NCI-H2029 treated with DMSO at 0.1 percent for 48 hours (cell line): Measurements from ENCODE around the gene ADAMTS8.
"Not testable (repeated sequence)": the region's sequence is repeated elsewhere in the genome, so short reads cannot be mapped to it uniquely, and the experiment has no call there.

Source experiments
- DNase-seq: peaks from one replicate; lab custom pipeline; 2025; lab: John Stamatoyannopoulos, UW

ADAMTS8 gene

GRCh38 chr11:130439160-130439519 is 10.7 kb upstream of the ADAMTS8 start:
- no peak for DNase-seq

- DNase-seq: not testable (repeated sequence)
These were observed 10.2 kb upstream of the ADAMTS8 start for GRCh38 chr11:130438401-130439159.

DNA sequence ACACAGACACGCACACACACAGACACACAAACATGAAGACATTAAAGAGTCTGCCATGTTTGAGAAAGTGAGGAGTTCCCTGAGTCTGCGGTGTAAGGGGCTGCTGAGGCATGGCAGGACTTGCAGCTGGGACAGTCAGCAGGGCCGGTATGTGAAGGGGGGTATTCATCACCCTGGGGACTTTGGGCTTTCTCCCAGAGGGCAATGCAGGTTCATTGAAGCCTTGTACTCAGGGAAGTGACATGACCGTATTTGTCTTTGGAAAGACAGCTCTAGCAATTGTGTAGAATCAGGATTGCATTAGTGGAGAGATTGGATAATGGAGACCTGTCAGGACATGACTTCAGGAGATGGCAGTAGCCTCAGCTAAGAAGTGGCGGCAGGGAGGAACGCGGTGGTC is 9.4 kb upstream of the ADAMTS8 start:
- DNase-seq: no peak

GRCh38 chr11:130436171-130436570 is 7.8 kb upstream of the ADAMTS8 start:
- no peak for DNase-seq

DNA sequence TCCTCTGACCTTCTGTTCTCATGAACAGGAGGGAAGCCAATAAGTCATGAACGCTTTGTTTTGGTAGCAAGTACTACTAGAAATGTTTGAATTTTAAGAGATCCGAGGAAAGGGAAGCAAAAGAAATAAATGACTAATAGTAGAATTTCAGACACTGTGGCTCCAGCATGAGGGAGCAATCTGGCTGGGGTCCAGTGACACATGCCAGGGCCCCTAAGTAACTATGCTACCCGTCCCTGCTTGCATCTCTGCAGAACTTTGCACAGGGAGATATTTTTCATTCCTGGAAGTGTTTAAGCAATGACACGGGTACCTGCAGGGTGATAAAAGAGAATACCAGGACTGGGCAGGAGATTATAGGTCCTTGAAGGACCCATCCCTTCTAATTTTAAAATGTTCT is 7.3 kb upstream of the ADAMTS8 start:
- no peak for DNase-seq

DNA sequence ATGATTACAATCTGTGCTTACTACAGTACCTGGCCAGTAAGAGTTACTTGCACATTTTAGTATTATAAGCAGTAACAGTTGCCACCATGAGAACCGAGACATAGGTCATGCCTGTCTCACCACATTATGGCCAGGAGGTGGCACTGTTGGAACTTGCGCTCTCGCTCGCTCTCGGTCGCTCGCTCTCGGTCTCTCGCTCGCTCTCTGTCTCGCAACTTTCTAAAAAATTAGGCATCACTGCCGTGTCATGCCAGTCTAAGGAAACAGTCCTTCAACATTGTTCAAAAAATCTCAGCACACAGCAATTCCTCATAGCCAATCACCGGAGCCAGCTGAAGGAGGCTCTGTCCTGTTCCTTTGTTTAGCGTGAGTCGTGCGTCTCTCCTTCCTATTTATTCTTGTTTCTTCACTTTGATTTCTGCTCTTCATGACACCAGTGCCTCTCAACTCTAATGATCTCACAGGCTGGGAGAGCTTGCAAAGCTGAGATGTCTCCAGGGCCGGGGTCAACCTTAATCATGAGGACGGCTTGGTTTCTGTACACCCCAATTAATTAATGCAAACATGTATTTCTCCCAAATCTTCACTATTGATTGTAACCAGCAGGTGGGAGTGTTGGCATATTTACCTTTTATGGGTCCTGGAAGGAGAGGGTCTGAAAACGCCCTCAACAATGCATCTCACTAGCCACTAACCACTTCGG is 6.3 kb upstream of the ADAMTS8 start:
- DNase-seq: peak; percentile 82

DNA sequence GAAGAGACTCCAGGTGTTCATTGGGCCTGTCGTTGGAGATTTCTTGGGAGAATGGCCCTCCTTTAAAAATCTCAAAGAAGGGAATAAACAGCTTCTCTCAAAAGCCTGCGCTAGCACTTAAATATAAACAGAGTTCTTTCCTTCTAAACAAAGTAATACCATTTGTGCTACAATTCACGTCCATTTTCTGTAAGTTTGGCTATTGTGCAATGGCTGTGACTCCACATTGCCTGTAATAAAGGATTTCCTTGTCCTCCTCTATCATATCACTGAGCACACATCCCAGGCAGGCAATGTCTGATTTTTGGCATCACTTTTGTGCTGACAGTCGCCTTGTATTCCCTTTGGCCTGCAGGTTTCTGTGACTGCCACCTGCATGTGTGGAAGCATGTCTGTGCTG is 4.9 kb upstream of the ADAMTS8 start:
- no peak for DNase-seq

DNA sequence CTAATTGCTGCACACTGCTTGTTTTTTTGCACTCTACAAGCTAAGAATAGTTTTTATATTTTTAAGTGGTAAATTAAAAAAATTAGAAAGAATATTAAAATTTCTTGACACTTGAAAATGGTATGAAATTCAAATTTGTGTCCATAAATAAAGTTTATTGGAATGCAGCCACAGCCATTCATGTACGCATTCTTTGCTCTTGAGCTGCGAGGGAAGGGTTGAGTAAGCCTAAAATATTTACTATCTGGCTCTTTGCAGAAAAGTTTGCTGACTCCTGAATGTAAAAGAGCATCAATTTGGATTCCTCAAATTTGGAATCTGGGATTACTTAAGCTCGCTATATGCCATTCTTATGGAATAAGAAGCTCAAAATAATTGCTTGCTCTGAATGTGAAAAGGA is 3.4 kb upstream of the ADAMTS8 start:
- DNase-seq: no peak

GRCh38 chr11:130431331-130431773 is 2.9 kb upstream of the ADAMTS8 start:
- DNase-seq: peak; percentile 11

GRCh38 chr11:130429983-130430382 is 1.6 kb upstream of the ADAMTS8 start:
- no peak for DNase-seq

GRCh38 chr11:130429120-130429681 is 792 bp upstream of the ADAMTS8 start:
- no peak for DNase-seq

DNA sequence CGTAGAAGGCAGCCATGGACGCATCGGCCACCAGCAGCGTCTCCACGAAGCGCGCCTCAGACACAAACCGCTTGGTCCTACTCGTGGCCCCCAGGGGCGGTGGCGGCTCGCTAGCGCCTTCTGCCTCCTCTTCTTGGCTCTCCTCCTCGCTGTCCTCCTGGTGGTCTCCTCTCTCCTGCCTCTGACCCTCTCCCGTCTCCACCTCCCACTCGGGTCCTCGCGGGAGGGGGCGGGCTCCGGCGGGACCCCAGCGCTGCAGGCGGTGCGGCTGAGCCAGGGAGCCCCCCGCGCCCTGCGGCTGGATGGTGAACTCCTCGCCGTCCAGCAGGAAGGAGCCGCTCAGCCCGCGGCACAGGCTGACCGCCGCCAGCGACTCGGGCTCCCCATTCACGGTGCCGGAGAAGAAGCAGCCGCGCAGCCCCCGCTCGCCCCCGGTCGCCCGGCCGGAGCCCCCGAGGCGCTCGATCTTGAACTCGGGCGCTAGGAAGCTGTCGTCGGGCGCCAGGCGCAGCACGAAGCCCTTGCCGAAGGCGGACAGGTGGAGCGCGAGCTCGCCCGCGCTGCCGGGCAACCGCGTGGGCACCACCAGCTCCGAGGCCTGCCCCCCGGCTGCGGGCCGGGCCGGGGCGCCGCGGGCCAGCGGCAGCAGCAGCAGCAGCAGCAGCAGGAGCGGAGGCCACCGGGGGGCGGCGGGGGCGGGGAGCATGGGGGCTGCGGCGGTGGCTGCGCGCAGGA is 661 bp downstream of the ADAMTS8 start:
- no peak for DNase-seq

- no peak for DNase-seq
These were observed 1.5 kb downstream of the ADAMTS8 start for GRCh38 chr11:130426837-130427341.

DNA sequence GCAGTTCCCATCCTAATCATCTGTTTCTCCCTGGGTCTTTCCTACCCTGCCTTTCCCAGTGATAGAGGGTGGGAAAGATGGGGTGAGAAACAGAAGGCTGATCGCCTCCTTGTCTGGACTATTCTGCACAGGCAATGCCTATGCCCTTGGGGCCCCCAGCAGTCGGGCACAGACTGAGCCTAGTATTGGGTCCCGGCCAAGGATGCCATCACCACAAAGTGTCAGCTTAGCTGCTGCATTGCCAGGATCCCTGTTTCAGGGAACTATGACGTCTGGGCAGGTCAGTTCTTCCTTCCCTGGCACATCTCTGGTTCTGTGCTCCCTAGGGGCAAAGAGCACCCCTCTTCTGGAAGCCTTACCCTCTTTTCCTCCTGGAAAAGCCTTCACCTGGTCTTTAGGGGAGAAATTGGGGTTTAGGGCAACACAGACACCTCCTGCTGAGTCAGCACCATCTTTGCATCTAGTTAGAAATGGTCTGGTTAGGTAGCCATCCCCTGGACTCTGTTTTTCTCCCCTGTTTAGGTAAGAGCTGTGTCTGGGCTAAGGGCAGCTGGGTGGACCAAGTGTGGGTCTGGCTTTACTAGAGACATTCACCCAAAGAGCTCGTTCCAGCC is 2.1 kb downstream of the ADAMTS8 start:
- DNase-seq: no peak

DNA sequence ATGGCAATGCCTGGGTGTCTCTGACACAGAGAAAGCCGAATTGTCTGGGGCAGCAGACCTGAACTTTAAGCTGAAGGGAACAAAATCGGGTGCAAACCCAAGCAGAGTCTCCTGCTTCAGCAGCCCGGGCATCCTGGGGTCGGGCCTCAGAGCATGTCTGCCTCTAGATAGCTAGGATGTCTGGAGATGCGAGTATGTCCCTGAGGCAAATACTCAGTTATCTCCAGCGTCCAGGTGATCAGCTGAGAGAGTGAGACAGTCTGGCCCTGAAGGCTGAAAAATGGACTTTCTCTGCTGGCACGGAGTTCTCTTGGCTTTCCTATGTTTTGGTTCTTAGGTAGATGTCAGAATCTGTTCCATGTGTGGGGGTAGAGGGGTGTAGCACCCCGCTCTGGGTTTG is 3.3 kb downstream of the ADAMTS8 start:
- no peak for DNase-seq

DNA sequence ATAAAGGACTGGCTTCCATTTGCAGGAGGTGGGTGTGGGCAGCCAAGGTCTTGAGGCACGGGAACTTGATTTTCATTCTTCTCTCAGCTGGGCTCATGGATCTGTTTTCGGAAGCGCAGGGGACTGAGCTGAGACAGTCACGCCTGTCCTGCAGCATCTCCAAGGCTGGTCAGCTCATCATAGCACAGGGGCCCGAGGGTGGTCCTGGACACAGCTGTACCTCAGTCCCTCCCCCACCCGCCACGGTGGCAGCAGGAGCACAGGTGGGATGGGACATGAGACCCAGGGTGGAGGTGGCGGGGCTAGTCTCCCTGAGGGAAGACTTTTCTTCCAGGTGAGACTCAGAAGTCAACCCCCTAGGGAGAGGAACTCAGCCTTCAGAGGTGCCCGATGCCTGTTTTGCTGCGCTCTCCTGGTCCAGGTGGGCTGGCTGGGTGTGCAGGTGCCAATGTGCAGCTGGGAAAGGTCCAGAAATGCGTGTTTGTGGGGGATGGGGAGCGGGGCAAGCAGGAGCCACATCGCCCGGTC is 3.7 kb downstream of the ADAMTS8 start:
- DNase-seq: no peak

DNA sequence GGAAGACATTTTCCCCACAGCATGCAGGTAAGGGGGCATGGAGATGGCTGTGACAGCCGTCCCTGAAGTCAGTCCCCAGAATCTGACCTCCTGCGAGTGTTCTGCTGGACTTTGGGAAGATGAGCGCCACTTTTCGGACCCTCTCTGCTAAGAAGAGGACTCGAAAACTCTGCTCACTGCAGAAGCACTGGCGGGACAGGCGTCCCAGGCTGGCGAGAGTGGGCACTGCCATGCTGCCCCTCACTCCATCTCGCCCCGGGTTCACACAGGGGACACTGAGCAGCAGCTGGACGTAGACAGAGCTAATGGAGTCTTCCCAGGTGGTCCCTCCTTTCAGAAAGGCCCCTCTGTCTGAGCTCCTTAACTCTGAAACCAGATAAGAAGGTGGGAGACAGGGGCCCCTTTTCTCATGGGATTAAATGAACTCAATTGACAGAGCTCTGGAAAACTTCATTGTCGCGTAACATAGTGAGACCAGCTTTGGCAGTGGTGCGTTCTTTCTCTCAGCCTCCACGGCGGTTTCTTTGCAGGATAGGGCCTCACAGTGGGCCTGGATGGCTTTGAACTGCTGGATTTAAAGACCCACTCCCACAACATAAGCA is 4.8 kb downstream of the ADAMTS8 start:
- no peak for DNase-seq

- no peak for DNase-seq
These were observed 6.0 kb downstream of the ADAMTS8 start for GRCh38 chr11:130422251-130422995.

GRCh38 chr11:130421697-130422096 is 6.7 kb downstream of the ADAMTS8 start:
- DNase-seq: no peak

DNA sequence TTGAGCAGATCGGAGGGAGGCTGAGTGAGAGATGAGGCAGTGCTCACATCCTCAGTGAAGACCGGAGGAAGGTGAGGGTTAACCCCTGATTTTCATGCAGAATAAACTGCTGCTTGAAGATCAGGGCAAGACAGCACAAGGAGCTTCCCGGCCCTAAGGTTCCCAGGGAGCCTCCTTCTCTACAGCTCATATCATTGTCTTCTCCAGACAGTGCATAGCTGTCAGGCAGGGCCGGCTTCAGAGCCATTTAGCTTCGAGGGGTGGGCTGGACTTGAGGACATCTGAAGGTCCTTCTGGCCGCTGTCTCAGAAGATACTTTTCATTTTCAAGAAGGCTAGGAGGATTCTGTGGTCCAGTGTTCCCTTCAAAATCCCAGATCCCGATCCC is 7.2 kb downstream of the ADAMTS8 start:
- DNase-seq: no peak
